K562 (cell line): ENCODE results near the gene MYO3B. TPM values are rescaled to one million over a fixed set of nuclear protein-coding genes. Genes with fewer than 3 reads are reported as not detected.
A peak's percentile ranks its signal among the peaks of the same experiment; 100 is the strongest.

Experiments
- ATAC-seq: fragments of 200-7000 bp; cut with Tn5 transposase; 3 replicates; pipeline ENCODE4 v1.9.1; 2020; ENCODE audit warnings: moderate library complexity
- BruUV-seq: library from RNA; stranded (reverse); fragments of 400-500 nt; replicated peaks from 2 replicates; lab custom pipeline; 2021; lab: Mats Ljungman, UMichigan
- CTCF ChIA-PET: fragments of 300-600 bp; formaldehyde crosslinking; extraction: SDS; loops from one replicate; lab custom pipeline; 2021; ENCODE audit warnings: low intra/inter-chr PET ratio; lab: Yijun Ruan, JAX
- POLR2A ChIA-PET: fragments of 300-600, 350-650 bp; sonication (Branson Sonifier 250); formaldehyde crosslinking; extraction: SDS; loops from one replicate; lab custom pipeline; 2021; ENCODE audit warnings: antibody characterized with exemption, inconsistent platforms; lab: Yijun Ruan, JAX
- DNase-seq, 4 experiments: peaks; one replicate each; pipeline versions ENCODE4 v3.0.0 to v3.0.0-alpha.2; 2011 to 2018; ENCODE audit warnings: low spot score in 3 of 4, mixed read lengths in 3 of 4; ENCODE audit errors: extremely low read depth in 1 of 4
- FAIRE-seq: peaks from 2 replicates; lab custom pipeline; 2011; peaks lifted over from hg19 to GRCh38; lab: Jason Lieb, UNC
- H2AFZ ChIP-seq: 2 replicates; pipeline ENCODE4 v1.6.0; 2011; ENCODE audit warnings: low read depth, low read length, control low read depth, inconsistent platforms
- H3K27ac ChIP-seq: fragments of 200-600 bp; 3 replicates; pipeline ENCODE4 v1.8.0; 2011; ENCODE audit warnings: low read depth, mild to moderate bottlenecking, control low read depth, inconsistent platforms, low read length, moderate library complexity, mixed read lengths; ENCODE audit errors: extremely low read depth
- H3K27me3 ChIP-seq, 2 experiments: fragments of 300-600 bp in 1 of 2; 2 replicates in 1 of 2; 3 replicates in 1 of 2; pipeline versions ENCODE4 v1.6.0 to v1.8.0; 2011; ENCODE audit warnings: inconsistent platforms in 2 of 2, low read length in 2 of 2, mild to moderate bottlenecking in 1 of 2, mixed read lengths in 1 of 2, moderate library complexity in 1 of 2; ENCODE audit not compliant: control insufficient read depth in 2 of 2, insufficient read depth in 2 of 2
- H3K36me3 ChIP-seq: fragments of 300-600 bp; 3 replicates; pipeline ENCODE4 v1.8.0; 2011; ENCODE audit warnings: mild to moderate bottlenecking, low read length, inconsistent platforms; ENCODE audit not compliant: control insufficient read depth, insufficient read depth
- H3K4me1 ChIP-seq, 2 experiments: fragments of 200-600 bp in 1 of 2; replicated peaks in 1 of 2; 2 replicates in 1 of 2; 3 replicates in 1 of 2; pipeline versions ENCODE4 v1.5.1 to v1.8.0; 2011; ENCODE audit warnings: inconsistent platforms in 2 of 2, low read length in 2 of 2, mild to moderate bottlenecking in 1 of 2, mixed read lengths in 1 of 2, moderate library complexity in 1 of 2; ENCODE audit not compliant: control insufficient read depth in 2 of 2, insufficient read depth in 2 of 2
- H3K4me2 ChIP-seq: 2 replicates; pipeline ENCODE4 v1.6.1; 2011; ENCODE audit warnings: low read length, control low read depth, inconsistent platforms, mixed read lengths; ENCODE audit not compliant: insufficient read depth
- H3K4me3 ChIP-seq: fragments of 200-600 bp; sonication (generic), shearing (Covaris generic); 2 replicates; pipeline ENCODE4 v1.5.1; 2016; ENCODE audit warnings: control low read depth, inconsistent platforms
- H3K79me2 ChIP-seq: fragments of 200-600 bp; 3 replicates; pipeline ENCODE4 v1.8.0; 2011; ENCODE audit warnings: low read length, inconsistent platforms; ENCODE audit not compliant: control insufficient read depth, insufficient read depth
- H3K9ac ChIP-seq, 2 experiments: 2 replicates each; pipeline versions ENCODE4 v1.6.0 to v1.6.1; 2011; ENCODE audit warnings: low read depth in 2 of 2, low read length in 2 of 2, control low read depth in 1 of 2, inconsistent platforms in 1 of 2, mild to moderate bottlenecking in 1 of 2, mixed read lengths in 1 of 2; ENCODE audit not compliant: insufficient read depth in 1 of 2
- H3K9me1 ChIP-seq: one replicate; pipeline ENCODE4 v1.6.0; 2011; ENCODE audit warnings: inconsistent platforms, mild to moderate bottlenecking, low read length, moderate library complexity; ENCODE audit not compliant: control insufficient read depth, insufficient read depth
- H3K9me3 ChIP-seq: replicated peaks from 2 replicates; pipeline ENCODE4 v1.5.1; 2011; ENCODE audit warnings: low read depth, low read length, inconsistent platforms; ENCODE audit not compliant: control insufficient read depth, insufficient read depth
- H4K20me1 ChIP-seq: replicated peaks from 2 replicates; pipeline ENCODE4 v1.6.1; 2011; ENCODE audit warnings: low read length, inconsistent platforms, mixed read lengths; ENCODE audit not compliant: control insufficient read depth, insufficient read depth
- CCNT2 ChIP-seq: IDR thresholded peaks from 2 replicates; pipeline ENCODE4 v1.6.1; 2011; ENCODE audit warnings: borderline replicate concordance, low read depth, mild to moderate bottlenecking, moderate library complexity, mixed read lengths, low read length; ENCODE audit not compliant: insufficient read length; ENCODE audit errors: extremely low read depth
- CEBPG ChIP-seq, 3 experiments: fragments of 200-800 bp in 1 of 3; sonication (Bioruptor generic) in 1 of 3; sonication (generic) in 1 of 3; formaldehyde crosslinking in 1 of 3; IDR thresholded peaks in 2 of 3; conservative IDR thresholded peaks in 1 of 3; 2 replicates each; pipeline versions ENCODE4 v1.6.1 to v1.8.0; 2016 to 2022; ENCODE audit warnings: missing compliant biosample characterization in 2 of 3, missing genetic modification characterization in 2 of 3, mild to moderate bottlenecking in 1 of 3, missing genetic modification reagents in 1 of 3
- GATA2 ChIP-seq: sonication (generic); formaldehyde crosslinking; IDR thresholded peaks from 2 replicates; pipeline ENCODE4 v1.4.0; 2020; ENCODE audit warnings: mild to moderate bottlenecking, missing genetic modification reagents
- KDM2B ChIP-seq: fragments of 250-450 bp; sonication (Bioruptor Pico); IDR thresholded peaks from 2 replicates; pipeline ENCODE4 v1.8.0; 2021; ENCODE audit warnings: mild to moderate bottlenecking, moderate library complexity
- SMARCA5 ChIP-seq: fragments of 450-650 bp; IDR thresholded peaks from 2 replicates; pipeline ENCODE4 v1.6.1; 2016
- TRIM24 ChIP-seq, 2 experiments: fragments of 450-650 bp; IDR thresholded peaks; 2 replicates each; pipeline ENCODE4 v1.6.1; 2016
- ZFP30 ChIP-seq: fragments of 250-450 bp; sonication (Bioruptor Pico); IDR thresholded peaks from 2 replicates; pipeline ENCODE4 v1.8.0; 2022; ENCODE audit warnings: moderate library complexity, mild to moderate bottlenecking, inconsistent platforms, borderline replicate concordance
- ZNF23 ChIP-seq: fragments of 250-450 bp; sonication (Bioruptor Pico); IDR thresholded peaks from 2 replicates; pipeline ENCODE4 v1.4.0; 2020; ENCODE audit warnings: mild to moderate bottlenecking
- WGBS: fragments of 100-300 bp; shearing (Covaris generic); methylation state at CpG from one replicate; pipeline ENCODE4 v1.1.6; 2016; ENCODE audit warnings: low coverage, mixed read lengths; ENCODE audit not compliant: insufficient coverage; ENCODE audit errors: missing lambda C conversion rate; 5-methylcytosine and 5-hydroxymethylcytosine counted together
- in situ Hi-C: fragments of 300-500 bp; cut with MboI; formaldehyde crosslinking; loops from 4 replicates; pipeline ENCODE4 v1.15.0; 2018; ENCODE audit warnings: inconsistent platforms, mixed read lengths
- intact Hi-C: fragments of 100-400 bp; cut with micrococcal nuclease; formaldehyde crosslinking; loops from 2 replicates; pipeline ENCODE4 v1.14.2; 2022
- polyA plus RNA-seq, 8 experiments: library from polyadenylated mRNA; depleted of rRNA in 4 of 8; stranded (reverse) in 5 of 8; unstranded in 3 of 8; fragments of >200 nt; fragmentation: Nextera tagmentation in 2 of 8; fragmentation: Illumina TruSeq in 1 of 8; extraction: Ambion mirVana in 2 of 8; extraction: Trizol in 1 of 8; gene quantifications; 2 replicates each; pipeline versions ENCODE4 v1.2.1 to v1.2.3, GENCODE V29; 2011 to 2014; ENCODE audit warnings: inconsistent platforms in 1 of 8, missing spikeins in 1 of 8
- total RNA-seq, 7 experiments: library from RNA; depleted of rRNA in 6 of 7; stranded (reverse); fragments of >200 nt in 6 of 7; fragmentation: Illumina TruSeq in 2 of 7; extraction: Trizol in 2 of 7; gene quantifications; 2 replicates each; pipeline versions ENCODE4 v1.2.1 to v1.2.3, GENCODE V29; 2011 to 2021; ENCODE audit warnings: low replicate concordance in 1 of 7
- TF ChIP-seq, protein P1 (sequence below): sonication (generic); formaldehyde crosslinking; IDR thresholded peaks from 2 replicates; pipeline ENCODE4 v1.8.0; 2022; ENCODE audit warnings: missing genetic modification reagents, mild to moderate bottlenecking, moderate library complexity, borderline replicate concordance
- TF ChIP-seq, protein P2 (sequence below): sonication (generic); IDR thresholded peaks from 2 replicates; pipeline ENCODE4 v1.6.1; 2016
- TF ChIP-seq, protein P3 (sequence below), 2 experiments: fragments of 450-650 bp in 1 of 2; sonication (generic) in 1 of 2; formaldehyde crosslinking in 1 of 2; IDR thresholded peaks in 1 of 2; conservative IDR thresholded peaks in 1 of 2; 2 replicates each; pipeline versions ENCODE4 v1.6.1 to v1.8.1; 2016 to 2023; ENCODE audit warnings: mild to moderate bottlenecking in 2 of 2, moderate library complexity in 2 of 2, inconsistent platforms in 1 of 2, missing genetic modification reagents in 1 of 2
- TF ChIP-seq, protein P4 (sequence below): fragments of 450-650 bp; IDR thresholded peaks from 2 replicates; pipeline ENCODE4 v1.6.1; 2016; ENCODE audit warnings: missing biosample characterization, missing genetic modification characterization
- TF ChIP-seq, protein P5 (sequence below), 2 experiments: fragments of 250-450 bp in 1 of 2; fragments of 450-650 bp in 1 of 2; sonication (Bioruptor Pico) in 1 of 2; IDR thresholded peaks; 2 replicates each; pipeline versions ENCODE4 v1.6.1 to v1.8.0; 2016 to 2021; ENCODE audit warnings: mild to moderate bottlenecking in 2 of 2, moderate library complexity in 2 of 2, missing compliant biosample characterization in 1 of 2, missing genetic modification characterization in 1 of 2
- TF ChIP-seq, protein P6 (sequence below): fragments of 250-450 bp; sonication (Bioruptor Pico); IDR thresholded peaks from 2 replicates; pipeline ENCODE4 v1.6.1; 2021; ENCODE audit warnings: mild to moderate bottlenecking

MYO3B gene
- total and polyA plus RNA-seq, 9 of the 15 experiments (the other 6 are each of a cell fraction or from before 2014, with no cell fraction given), result 2.7 to 6.5 (median 3.6) TPM

DNA sequence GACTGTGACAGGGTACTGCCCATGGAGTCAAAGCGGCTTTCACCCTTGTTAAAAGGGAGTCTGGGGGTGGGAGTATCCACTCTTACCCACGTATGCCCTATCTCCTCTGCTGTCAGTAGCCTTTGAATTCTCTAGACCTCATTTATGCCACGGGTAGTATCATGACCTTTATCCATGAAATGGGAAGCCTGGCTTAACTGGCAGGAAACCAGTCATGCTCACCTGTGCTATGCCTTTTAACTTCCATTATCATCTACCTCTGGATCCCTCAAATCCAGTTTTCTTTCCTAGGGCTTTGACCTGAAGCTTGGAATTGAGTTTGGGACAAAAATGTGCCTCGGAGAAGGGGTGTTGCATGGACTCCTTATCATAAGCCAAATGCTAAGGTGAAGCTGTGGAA is 30.0 kb downstream of the MYO3B start (continued):
- TF ChIP-seq, protein P1, sequence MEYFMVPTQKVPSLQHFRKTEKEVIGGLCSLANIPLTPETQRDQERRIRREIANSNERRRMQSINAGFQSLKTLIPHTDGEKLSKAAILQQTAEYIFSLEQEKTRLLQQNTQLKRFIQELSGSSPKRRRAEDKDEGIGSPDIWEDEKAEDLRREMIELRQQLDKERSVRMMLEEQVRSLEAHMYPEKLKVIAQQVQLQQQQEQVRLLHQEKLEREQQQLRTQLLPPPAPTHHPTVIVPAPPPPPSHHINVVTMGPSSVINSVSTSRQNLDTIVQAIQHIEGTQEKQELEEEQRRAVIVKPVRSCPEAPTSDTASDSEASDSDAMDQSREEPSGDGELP (CRISPR knock-in tag), result no peak
- no peak for TF ChIP-seq CCNT2

DNA sequence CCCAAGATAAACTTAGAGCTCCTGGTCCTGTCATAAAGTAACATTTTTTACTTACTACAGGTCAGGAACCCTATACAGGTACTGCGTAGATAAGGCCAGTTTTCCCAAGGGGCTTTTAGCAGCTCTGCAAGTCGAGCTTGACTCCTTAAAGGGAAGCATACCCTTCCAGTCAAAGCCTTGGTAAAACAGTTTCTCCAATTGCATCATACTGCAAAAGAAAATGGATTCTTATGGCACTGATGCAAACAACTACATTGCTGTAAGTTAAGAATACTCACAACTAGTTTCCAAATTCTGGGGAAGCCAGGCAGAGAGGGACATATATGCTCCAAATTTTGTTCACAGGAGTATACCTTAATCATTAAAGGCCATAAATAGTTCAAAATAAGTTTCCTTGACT is 31.0 kb downstream of the MYO3B start:
- Histone ChIP-seq H3K9ac (no peak overlapping the region), H3K79me2 (no peaks in the 10 kb centered on the region), H3K27ac (no peak overlapping the region), H3K9me1 (no peaks in the 10 kb centered on the region), H3K4me3 (no peak overlapping the region), H3K4me1 (peaks cover 0 to 28% of the 10 kb centered on the region in 2 experiments; a peak in 4 of 5 replicates), H2AFZ (no peak overlapping the region), H3K36me3 (no peaks in the 10 kb centered on the region), H3K4me2 (no peak overlapping the region), H3K27me3 (no peaks in the 10 kb centered on the region), H3K9me3 (peaks cover 2% of the 10 kb centered on the region), H4K20me1 (no peaks in the 10 kb centered on the region)
- whole genome bisulfite sequencing, result 24% methylated on average over 2 of the region's 2 CpGs
- ChIA-PET CTCF (interaction anchor here (0.6 kb wide), 1 partner anchor 27 kb away, joined by 4 read pairs; no protein-coding TSS in a partner anchor), POLR2A (interaction anchor here (0.6 to 1.4 kb wide), 2 partner anchors 13 to 474 kb away, joined by 3 to 5 read pairs; no protein-coding TSS in a partner anchor)
- ATAC-seq (no peak), DNase-seq (no peak), FAIRE-seq (no peak)
- in situ Hi-C loops, result no loop called here
- intact Hi-C loops, result no loop called here
- BruUV-seq, result no TSS peak
- no peak for TF ChIP-seq SMARCA5
- TF ChIP-seq ZNF23 (CRISPR knock-in tag), result no peak
- peak; percentile 49 to 68; a peak in 2 of 4 replicates for TF ChIP-seq TRIM24 (IDR thresholded peaks at IDR 0.05)
- peak; percentile 49; the same call in 1 of the 2 replicates for TF ChIP-seq CEBPG (CRISPR knock-in tag; IDR thresholded peaks at IDR 0.05)
- peak; percentile 46 to 60; a peak in 2 of 4 replicates for TF ChIP-seq CEBPG (tag; conservative IDR thresholded peaks at IDR 0.05 in 1 of 2, IDR thresholded peaks at IDR 0.05 in 1 of 2)
- no peak for TF ChIP-seq GATA2 (CRISPR knock-in tag)
- no peak for TF ChIP-seq KDM2B (CRISPR knock-in tag)
- TF ChIP-seq ZFP30 (CRISPR knock-in tag), result no peak
- TF ChIP-seq, protein P2, sequence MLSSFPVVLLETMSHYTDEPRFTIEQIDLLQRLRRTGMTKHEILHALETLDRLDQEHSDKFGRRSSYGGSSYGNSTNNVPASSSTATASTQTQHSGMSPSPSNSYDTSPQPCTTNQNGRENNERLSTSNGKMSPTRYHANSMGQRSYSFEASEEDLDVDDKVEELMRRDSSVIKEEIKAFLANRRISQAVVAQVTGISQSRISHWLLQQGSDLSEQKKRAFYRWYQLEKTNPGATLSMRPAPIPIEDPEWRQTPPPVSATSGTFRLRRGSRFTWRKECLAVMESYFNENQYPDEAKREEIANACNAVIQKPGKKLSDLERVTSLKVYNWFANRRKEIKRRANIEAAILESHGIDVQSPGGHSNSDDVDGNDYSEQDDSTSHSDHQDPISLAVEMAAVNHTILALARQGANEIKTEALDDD, result no peak
- TF ChIP-seq, protein P3, sequence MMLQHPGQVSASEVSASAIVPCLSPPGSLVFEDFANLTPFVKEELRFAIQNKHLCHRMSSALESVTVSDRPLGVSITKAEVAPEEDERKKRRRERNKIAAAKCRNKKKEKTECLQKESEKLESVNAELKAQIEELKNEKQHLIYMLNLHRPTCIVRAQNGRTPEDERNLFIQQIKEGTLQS (IDR thresholded peaks at IDR 0.05), result peak; percentile 42; the same call in 1 of the 2 replicates
- TF ChIP-seq, protein P3 (CRISPR knock-in tag; conservative IDR thresholded peaks at IDR 0.05), result no peak
- TF ChIP-seq, protein P4, sequence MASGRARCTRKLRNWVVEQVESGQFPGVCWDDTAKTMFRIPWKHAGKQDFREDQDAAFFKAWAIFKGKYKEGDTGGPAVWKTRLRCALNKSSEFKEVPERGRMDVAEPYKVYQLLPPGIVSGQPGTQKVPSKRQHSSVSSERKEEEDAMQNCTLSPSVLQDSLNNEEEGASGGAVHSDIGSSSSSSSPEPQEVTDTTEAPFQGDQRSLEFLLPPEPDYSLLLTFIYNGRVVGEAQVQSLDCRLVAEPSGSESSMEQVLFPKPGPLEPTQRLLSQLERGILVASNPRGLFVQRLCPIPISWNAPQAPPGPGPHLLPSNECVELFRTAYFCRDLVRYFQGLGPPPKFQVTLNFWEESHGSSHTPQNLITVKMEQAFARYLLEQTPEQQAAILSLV (tag), result 0 out of 2 replicates have a peak, but pooled peaks have one; percentile 21
- TF ChIP-seq, protein P5, sequence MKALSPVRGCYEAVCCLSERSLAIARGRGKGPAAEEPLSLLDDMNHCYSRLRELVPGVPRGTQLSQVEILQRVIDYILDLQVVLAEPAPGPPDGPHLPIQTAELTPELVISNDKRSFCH (CRISPR knock-in tag; IDR thresholded peaks at IDR 0.05), result no peak
- TF ChIP-seq, protein P5 (tag; IDR thresholded peaks at IDR 0.05), result 0 out of 2 replicates have a peak, but pooled peaks have one; percentile 20
- TF ChIP-seq, protein P6, sequence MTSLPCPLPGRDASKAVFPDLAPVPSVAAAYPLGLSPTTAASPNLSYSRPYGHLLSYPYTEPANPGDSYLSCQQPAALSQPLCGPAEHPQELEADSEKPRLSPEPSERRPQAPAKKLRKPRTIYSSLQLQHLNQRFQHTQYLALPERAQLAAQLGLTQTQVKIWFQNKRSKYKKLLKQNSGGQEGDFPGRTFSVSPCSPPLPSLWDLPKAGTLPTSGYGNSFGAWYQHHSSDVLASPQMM (CRISPR knock-in tag), result no peak
